Lung (tissue), 12 donors: Measurements from ENCODE around the gene CCDC86. TPM values are rescaled to one million over a fixed set of nuclear protein-coding genes. Genes with fewer than 3 reads are reported as not detected.

Source experiments
- ATAC-seq: fragments of 200-7000 bp; cut with Tn5 transposase; one replicate; pipeline ENCODE4 v1.9.1; 2020; ENCODE audit warnings: moderate number of reproducible peaks; ENCODE audit not compliant: insufficient read depth, low FRiP score
- DNase-seq, 3 donors: peaks; one replicate each; pipeline ENCODE4 v3.0.0-alpha.2; 2013 to 2017
- H3K27ac ChIP-seq, 2 donors: one replicate each; pipeline ENCODE4 v1.5.1; 2013; ENCODE audit warnings: mild to moderate bottlenecking in 2 of 2, moderate library complexity in 2 of 2, control low read depth in 1 of 2, inconsistent platforms in 1 of 2, low read depth in 1 of 2, low read length in 1 of 2
- H3K27me3 ChIP-seq, 3 donors: one replicate each; pipeline ENCODE4 v1.5.1; 2013; ENCODE audit warnings: low read length in 2 of 3; ENCODE audit not compliant: control insufficient read depth in 3 of 3, insufficient read depth in 3 of 3
- H3K36me3 ChIP-seq, 4 donors: one replicate each; pipeline ENCODE4 v1.5.1; 2013; ENCODE audit warnings: low read length in 4 of 4, mild to moderate bottlenecking in 1 of 4, moderate library complexity in 1 of 4; ENCODE audit not compliant: control insufficient read depth in 4 of 4, insufficient read depth in 4 of 4
- H3K4me1 ChIP-seq, 5 donors: one replicate each; pipeline ENCODE4 v1.5.1; 2013; ENCODE audit warnings: low read length in 5 of 5, mild to moderate bottlenecking in 2 of 5, moderate library complexity in 1 of 5; ENCODE audit not compliant: control insufficient read depth in 5 of 5, insufficient read depth in 5 of 5
- H3K4me3 ChIP-seq: one replicate; pipeline ENCODE4 v1.5.1; 2013; ENCODE audit warnings: mild to moderate bottlenecking, control low read depth, moderate library complexity
- H3K9ac ChIP-seq, 2 donors: one replicate each; pipeline ENCODE4 v1.5.1; 2013; ENCODE audit warnings: low read length in 2 of 2, control low read depth in 1 of 2; ENCODE audit not compliant: insufficient read depth in 1 of 2
- H3K9me3 ChIP-seq, 4 donors: one replicate each; pipeline ENCODE4 v1.5.1; 2013; ENCODE audit warnings: low read length in 3 of 4, mild to moderate bottlenecking in 1 of 4, moderate library complexity in 1 of 4; ENCODE audit not compliant: control insufficient read depth in 4 of 4, insufficient read depth in 3 of 4
- WGBS, 2 donors: extraction: QIAGEN DNeasy Blood & Tissue Kit; methylation state at CpG; one replicate each; pipeline ENCODE4 v1.1.7; 2013; 5-methylcytosine and 5-hydroxymethylcytosine counted together
- polyA plus RNA-seq, 2 donors: library from polyadenylated mRNA; stranded (reverse); fragments of 200-250 nt; gene quantifications; one replicate each; pipeline ENCODE4 v1.2.1, GENCODE V29; 2013
- total RNA-seq, 2 donors: library from RNA; depleted of rRNA in 1 of 2; stranded (reverse); fragments of >200 nt in 1 of 2; gene quantifications; one replicate each; pipeline ENCODE4 v1.2.1, GENCODE V29; 2014 to 2021
- TF ChIP-seq, protein P1 (sequence below): IDR thresholded peaks from 2 replicates; pipeline ENCODE4 v1.5.1; 2012; ENCODE audit warnings: mild to moderate bottlenecking; ENCODE audit errors: control extremely low read depth, extremely low read depth
- donor health status: control.
- donor health status: control.
- donor health status: Bipolar disorder and iron deficiency.
- donor health status: healthy.
- donor health status: DM: yes; HTN: yes; CAD: no.

CCDC86 gene
- total and polyA plus RNA-seq, 4 donors, result 8.7 to 25.0 (median 15.0) TPM

DNA sequence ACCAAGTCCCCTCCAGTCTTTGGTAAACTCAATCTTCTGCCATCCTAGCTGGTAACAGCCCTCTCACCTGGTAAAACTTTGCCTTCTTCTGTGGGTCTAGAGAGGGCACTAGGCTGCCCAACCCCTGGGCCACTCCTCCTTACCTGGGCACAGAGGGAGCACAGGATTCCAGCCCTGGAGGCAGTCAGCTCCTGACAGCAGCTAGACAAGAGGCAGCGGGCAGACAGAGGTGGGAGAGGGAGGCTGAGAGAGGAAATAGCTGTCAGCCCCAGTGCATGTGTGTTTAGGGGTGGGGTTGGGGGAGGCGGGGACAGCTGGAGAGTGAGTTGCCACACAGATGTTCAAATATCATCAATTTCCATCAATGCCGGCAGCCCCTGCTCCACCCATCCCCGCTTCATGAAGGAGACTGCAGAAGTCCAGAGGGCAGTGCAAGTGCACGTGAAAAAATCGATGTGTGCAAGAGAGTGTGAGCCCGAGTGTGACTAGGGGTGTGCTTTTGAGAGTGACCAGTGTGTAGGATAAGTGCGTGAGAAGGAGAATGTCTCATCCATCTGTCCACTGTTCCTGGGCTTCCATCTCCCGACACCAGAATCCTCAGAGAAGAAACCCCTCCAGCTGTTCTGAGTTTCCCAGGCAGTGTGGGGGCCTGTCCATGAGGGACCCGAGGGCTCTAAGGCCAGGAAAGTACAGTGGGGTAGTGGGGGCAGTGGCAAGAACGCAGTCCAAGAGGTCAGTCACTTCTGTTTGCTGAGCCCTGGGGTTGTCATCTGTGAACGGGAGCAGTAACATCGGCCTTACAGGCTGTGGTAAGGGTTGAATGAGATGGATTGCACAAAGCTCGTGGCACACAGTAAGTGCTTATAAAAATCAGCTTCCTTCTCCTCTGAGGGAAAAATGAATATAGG is 14.1 kb downstream of the CCDC86 start, which contains the start of gene PTGDR2:
Gene PTGDR2 (minus strand): TSS at position 225 of the 908 bp plus-strand sequence. CDS start 2,228 bp downstream, outside the sequence.
- Histone ChIP-seq H3K4me1 (no peaks in the 10 kb centered on the region), H3K9me3 (peaks cover 0 to 4% (median 0%) of the 10 kb centered on the region in 4 donors), H3K27me3 (peaks cover 0 to 31% (median 9%) of the 10 kb centered on the region in 3 donors), H3K27ac (no peak within 1 kb of the TSS), H3K9ac (no peak within 1 kb of the TSS), H3K4me3 (no peak within 1 kb of the TSS), H3K36me3 (peaks cover 0 to 7% (median 2%) of the 10 kb centered on the region in 4 donors)
- ATAC-seq (no peak), DNase-seq (no peak)
- WGBS, 2 donors, result 35 to 46% methylated on average over 14 of the region's 14 CpGs
- TF ChIP-seq, protein P1, sequence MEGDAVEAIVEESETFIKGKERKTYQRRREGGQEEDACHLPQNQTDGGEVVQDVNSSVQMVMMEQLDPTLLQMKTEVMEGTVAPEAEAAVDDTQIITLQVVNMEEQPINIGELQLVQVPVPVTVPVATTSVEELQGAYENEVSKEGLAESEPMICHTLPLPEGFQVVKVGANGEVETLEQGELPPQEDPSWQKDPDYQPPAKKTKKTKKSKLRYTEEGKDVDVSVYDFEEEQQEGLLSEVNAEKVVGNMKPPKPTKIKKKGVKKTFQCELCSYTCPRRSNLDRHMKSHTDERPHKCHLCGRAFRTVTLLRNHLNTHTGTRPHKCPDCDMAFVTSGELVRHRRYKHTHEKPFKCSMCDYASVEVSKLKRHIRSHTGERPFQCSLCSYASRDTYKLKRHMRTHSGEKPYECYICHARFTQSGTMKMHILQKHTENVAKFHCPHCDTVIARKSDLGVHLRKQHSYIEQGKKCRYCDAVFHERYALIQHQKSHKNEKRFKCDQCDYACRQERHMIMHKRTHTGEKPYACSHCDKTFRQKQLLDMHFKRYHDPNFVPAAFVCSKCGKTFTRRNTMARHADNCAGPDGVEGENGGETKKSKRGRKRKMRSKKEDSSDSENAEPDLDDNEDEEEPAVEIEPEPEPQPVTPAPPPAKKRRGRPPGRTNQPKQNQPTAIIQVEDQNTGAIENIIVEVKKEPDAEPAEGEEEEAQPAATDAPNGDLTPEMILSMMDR, result no peak

DNA sequence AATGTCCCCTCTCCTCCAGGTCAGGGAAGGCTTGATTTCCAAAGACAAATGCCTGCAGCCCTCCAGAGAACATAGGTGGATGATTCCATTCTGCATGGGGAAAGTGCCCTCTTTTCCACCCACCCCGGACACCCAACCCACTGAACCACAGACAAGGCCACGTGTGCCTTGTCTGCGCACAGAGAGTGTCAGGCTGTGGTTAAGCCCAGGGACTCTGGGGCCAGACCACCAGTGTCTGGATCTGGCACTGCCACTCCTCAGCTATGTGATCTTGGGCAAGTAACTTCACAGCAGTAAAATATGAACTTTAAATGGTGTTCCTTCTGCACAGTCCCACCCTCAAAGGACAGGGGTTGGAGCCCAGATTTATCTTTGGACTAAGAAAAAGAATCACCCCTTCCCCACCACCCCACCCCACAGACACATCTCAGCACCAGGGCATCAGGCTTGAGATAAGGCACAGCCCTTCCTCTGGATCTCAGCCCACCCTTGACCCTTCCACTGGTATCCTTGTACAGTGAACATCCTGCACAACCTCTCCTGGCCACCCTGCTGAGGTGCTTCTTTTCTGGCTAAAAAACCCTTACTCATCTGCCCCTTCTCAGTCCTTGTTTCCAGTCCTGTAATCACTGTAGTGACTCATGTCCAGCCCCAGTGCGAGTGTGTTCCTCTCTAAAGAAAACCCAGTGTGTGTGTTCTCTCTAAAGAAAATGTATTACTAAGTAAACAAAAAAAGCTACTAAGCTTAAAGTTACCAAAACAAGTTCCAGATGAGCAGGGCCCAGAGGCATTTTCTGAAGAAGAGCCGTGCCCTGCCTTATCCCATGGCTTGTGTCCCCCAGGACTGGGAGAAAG is 15.7 kb downstream of the CCDC86 start:
- no peak for ATAC-seq
- Histone ChIP-seq H3K27me3 (peaks cover 0 to 31% (median 9%) of the 10 kb centered on the region in 3 donors), H3K27ac (no peak overlapping the region), H3K36me3 (no peaks in the 10 kb centered on the region), H3K4me1 (no peaks in the 10 kb centered on the region), H3K9ac (no peak overlapping the region), H3K9me3 (peaks cover 0 to 3% (median 0%) of the 10 kb centered on the region in 4 donors), H3K4me3 (no peak overlapping the region)
- TF ChIP-seq, protein P1, result no peak
- no peak for DNase-seq
- 79 to 81% methylated on average over 5 of the region's 5 CpGs for WGBS, 2 donors

DNA sequence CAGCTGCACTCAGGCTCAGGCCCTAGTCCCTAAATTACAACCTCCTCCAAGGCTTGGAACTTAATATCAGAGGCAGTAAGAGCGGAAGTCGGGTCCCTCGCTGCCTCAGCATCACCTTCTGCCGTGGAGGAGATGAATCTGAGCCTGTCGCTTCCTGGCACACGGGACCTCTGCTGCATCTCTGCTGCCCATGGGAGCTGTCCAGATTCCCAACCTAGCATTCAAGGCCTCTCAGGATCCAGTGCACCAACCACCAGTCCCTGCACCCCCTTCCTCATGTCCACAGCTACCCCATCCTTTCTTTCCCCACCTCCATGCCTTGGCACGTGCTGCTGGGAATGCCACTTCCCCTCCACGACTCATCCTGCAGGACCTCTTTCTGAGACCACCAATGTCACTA is 16.3 kb downstream of the CCDC86 start:
- H3K27ac ChIP-seq, result no peak overlapping the region
- ATAC-seq (no peak), DNase-seq (no peak)
- H3K4me3 ChIP-seq, result no peak overlapping the region
- H3K4me1 ChIP-seq, result no peaks in the 10 kb centered on the region
- 73 to 75% methylated on average over 8 of the region's 8 CpGs for WGBS, 2 donors
- peaks cover 0 to 2% (median 0%) of the 10 kb centered on the region in 4 donors for H3K9me3 ChIP-seq
- TF ChIP-seq, protein P1, result no peak
- peaks cover 0 to 29% (median 9%) of the 10 kb centered on the region in 3 donors for H3K27me3 ChIP-seq
- no peak overlapping the region for H3K9ac ChIP-seq
- H3K36me3 ChIP-seq, result no peaks in the 10 kb centered on the region
